SHP77 (cell line): ENCODE data around the gene ELAVL2.

Experiments
- DNase-seq, 2 experiments: peaks; one replicate each; lab custom pipeline; 2025; lab: John Stamatoyannopoulos, UW

The ELAVL2 gene

GRCh38 chr9:23662320-23662719, 163.7 kb downstream of the ELAVL2 start:
- DNase-seq: no peak

GRCh38 chr9:23659346-23660006, 166.6 kb downstream of the ELAVL2 start:
- no peak for DNase-seq

- DNase-seq: no peak
Observed at GRCh38 chr9:23658376-23659258, 167.4 kb downstream of the ELAVL2 start.

- DNase-seq: no peak
Observed at GRCh38 chr9:23651051-23651450, 175.0 kb downstream of the ELAVL2 start.

GRCh38 chr9:23648651-23649050, 177.4 kb downstream of the ELAVL2 start:
- no peak for DNase-seq

- DNase-seq: no peak
Observed at GRCh38 chr9:23644896-23645295, 181.1 kb downstream of the ELAVL2 start.

- no peak for DNase-seq
Observed at GRCh38 chr9:23644326-23644725, 181.7 kb downstream of the ELAVL2 start.

- no peak for DNase-seq
Observed at GRCh38 chr9:23643656-23644258, 182.3 kb downstream of the ELAVL2 start.
